DOHH2 (cell line): ENCODE measurements around the gene ETFDH.

Source experiments
- EZH2phosphoT487 ChIP-seq: fragments of 200-600 bp; sonication (generic); IDR thresholded peaks from 2 replicates; pipeline ENCODE4 v1.6.1; 2017; ENCODE audit warnings: borderline replicate concordance, mild to moderate bottlenecking, antibody characterized with exemption, low read length, moderate library complexity, mixed read lengths
- TF ChIP-seq, protein P1 (sequence below): fragments of 200-600 bp; sonication (generic); IDR thresholded peaks from one replicate; pipeline ENCODE4 v1.5.1; 2014; ENCODE audit warnings: antibody characterized with exemption, mild to moderate bottlenecking, low read depth, low read length; ENCODE audit not compliant: poor library complexity, severe bottlenecking

DNA sequence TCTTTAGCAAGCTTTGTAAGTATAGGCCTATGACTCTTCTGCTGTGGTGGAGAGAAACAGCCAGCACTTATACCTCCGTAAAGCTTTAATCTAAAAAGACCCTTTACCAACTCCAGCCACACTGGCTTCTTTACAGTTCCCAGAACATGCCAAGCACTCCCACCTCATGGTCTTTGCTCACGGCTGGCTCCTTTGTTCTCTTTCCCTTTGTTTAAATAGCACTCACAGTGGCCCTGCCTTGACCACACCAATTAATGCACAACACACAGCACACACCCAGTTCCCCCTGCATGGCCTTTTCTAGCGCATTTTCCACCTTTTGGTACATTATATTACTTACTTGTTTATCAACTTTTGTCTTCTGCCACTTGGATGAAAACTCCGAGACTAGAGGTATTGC, 32.2 kb downstream of the ETFDH start:
- TF ChIP-seq, protein P1, sequence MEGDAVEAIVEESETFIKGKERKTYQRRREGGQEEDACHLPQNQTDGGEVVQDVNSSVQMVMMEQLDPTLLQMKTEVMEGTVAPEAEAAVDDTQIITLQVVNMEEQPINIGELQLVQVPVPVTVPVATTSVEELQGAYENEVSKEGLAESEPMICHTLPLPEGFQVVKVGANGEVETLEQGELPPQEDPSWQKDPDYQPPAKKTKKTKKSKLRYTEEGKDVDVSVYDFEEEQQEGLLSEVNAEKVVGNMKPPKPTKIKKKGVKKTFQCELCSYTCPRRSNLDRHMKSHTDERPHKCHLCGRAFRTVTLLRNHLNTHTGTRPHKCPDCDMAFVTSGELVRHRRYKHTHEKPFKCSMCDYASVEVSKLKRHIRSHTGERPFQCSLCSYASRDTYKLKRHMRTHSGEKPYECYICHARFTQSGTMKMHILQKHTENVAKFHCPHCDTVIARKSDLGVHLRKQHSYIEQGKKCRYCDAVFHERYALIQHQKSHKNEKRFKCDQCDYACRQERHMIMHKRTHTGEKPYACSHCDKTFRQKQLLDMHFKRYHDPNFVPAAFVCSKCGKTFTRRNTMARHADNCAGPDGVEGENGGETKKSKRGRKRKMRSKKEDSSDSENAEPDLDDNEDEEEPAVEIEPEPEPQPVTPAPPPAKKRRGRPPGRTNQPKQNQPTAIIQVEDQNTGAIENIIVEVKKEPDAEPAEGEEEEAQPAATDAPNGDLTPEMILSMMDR, result no peak
- no peak for TF ChIP-seq EZH2phosphoT487
